ENCODE data around the gene FAM3C. TPM values are rescaled to one million over a fixed set of nuclear protein-coding genes. Genes with fewer than 3 reads are reported as not detected.

FAM3C gene
- polyA plus RNA-seq, 2 donors = 21.3 to 27.8 TPM

- H3K4me1 ChIP-seq (ENCODE audit: control insufficient read depth in 2 of 2, insufficient read depth in 2 of 2, low read length in 1 of 2) = no peaks in the 10 kb centered on the region
- H3K9me3 ChIP-seq (ENCODE audit: control insufficient read depth in 2 of 2, insufficient read depth in 1 of 2, low read depth in 1 of 2, low read length in 1 of 2) = no peaks in the 10 kb centered on the region
- no peak overlapping the region for H3K4me3 ChIP-seq (ENCODE audit: low read depth in 1 of 2, low read length in 2 of 2)
- no peaks in the 10 kb centered on the region for H3K36me3 ChIP-seq (ENCODE audit: control insufficient read depth in 2 of 2, insufficient read depth in 2 of 2, low read length in 1 of 2)
- H3K27me3 ChIP-seq (ENCODE audit: control insufficient read depth in 1 of 2, insufficient read depth in 2 of 2, low read length in 2 of 2) = no peaks in the 10 kb centered on the region
- peak overlapping the region in 1 of 2 donors; percentile 13 for H3K27ac ChIP-seq (ENCODE audit: low read depth in 2 of 2, low read length in 1 of 2)
- WGBS, 2 donors = 24 to 44% methylated on average over 3 of the region's 3 CpGs
Measured at GRCh38 chr7:121313220-121313792, 82.8 kb downstream of the FAM3C start.

- 39 to 54% methylated on average over 4 of the region's 4 CpGs for WGBS, 2 donors
- Histone ChIP-seq H3K27ac (ENCODE audit: low read depth in 2 of 2, low read length in 1 of 2) (no peak overlapping the region), H3K9me3 (ENCODE audit: control insufficient read depth in 2 of 2, insufficient read depth in 1 of 2, low read depth in 1 of 2, low read length in 1 of 2) (no peaks in the 10 kb centered on the region), H3K36me3 (ENCODE audit: control insufficient read depth in 2 of 2, insufficient read depth in 2 of 2, low read length in 1 of 2) (no peaks in the 10 kb centered on the region), H3K4me1 (ENCODE audit: control insufficient read depth in 2 of 2, insufficient read depth in 2 of 2, low read length in 1 of 2) (no peaks in the 10 kb centered on the region), H3K27me3 (ENCODE audit: control insufficient read depth in 1 of 2, insufficient read depth in 2 of 2, low read length in 2 of 2) (no peaks in the 10 kb centered on the region), H3K4me3 (ENCODE audit: low read depth in 1 of 2, low read length in 2 of 2) (no peak overlapping the region)
Measured at GRCh38 chr7:121307021-121307574, 89.0 kb downstream of the FAM3C start.

GRCh38 chr7:121306565-121306964 is 89.5 kb downstream of the FAM3C start:
- H3K4me1 ChIP-seq (ENCODE audit: control insufficient read depth in 2 of 2, insufficient read depth in 2 of 2, low read length in 1 of 2) = no peaks in the 10 kb centered on the region

GRCh38 chr7:121305109-121305508 is 91.0 kb downstream of the FAM3C start:
- WGBS, 2 donors = 80 to 87% methylated on average over 3 of the region's 3 CpGs
- no peaks in the 10 kb centered on the region for H3K4me1 ChIP-seq (ENCODE audit: control insufficient read depth in 2 of 2, insufficient read depth in 2 of 2, low read length in 1 of 2)

More at GRCh38 chr7:121306565-121306964, 89.5 kb downstream of the FAM3C start:
- Histone ChIP-seq H3K4me3 (ENCODE audit: low read depth in 1 of 2, low read length in 2 of 2) (no peak overlapping the region), H3K9me3 (ENCODE audit: control insufficient read depth in 2 of 2, insufficient read depth in 1 of 2, low read depth in 1 of 2, low read length in 1 of 2) (no peaks in the 10 kb centered on the region), H3K27me3 (ENCODE audit: control insufficient read depth in 1 of 2, insufficient read depth in 2 of 2, low read length in 2 of 2) (no peaks in the 10 kb centered on the region), H3K36me3 (ENCODE audit: control insufficient read depth in 2 of 2, insufficient read depth in 2 of 2, low read length in 1 of 2) (no peaks in the 10 kb centered on the region), H3K27ac (ENCODE audit: low read depth in 2 of 2, low read length in 1 of 2) (no peak overlapping the region)
- 38 to 46% methylated on average over 3 of the region's 3 CpGs for WGBS, 2 donors

GRCh38 chr7:121304102-121304658 is 91.9 kb downstream of the FAM3C start:
- Histone ChIP-seq H3K27ac (ENCODE audit: low read depth in 2 of 2, low read length in 1 of 2) (no peak overlapping the region), H3K4me3 (ENCODE audit: low read depth in 1 of 2, low read length in 2 of 2) (no peak overlapping the region), H3K9me3 (ENCODE audit: control insufficient read depth in 2 of 2, insufficient read depth in 1 of 2, low read depth in 1 of 2, low read length in 1 of 2) (no peaks in the 10 kb centered on the region), H3K36me3 (ENCODE audit: control insufficient read depth in 2 of 2, insufficient read depth in 2 of 2, low read length in 1 of 2) (no peaks in the 10 kb centered on the region), H3K27me3 (ENCODE audit: control insufficient read depth in 1 of 2, insufficient read depth in 2 of 2, low read length in 2 of 2) (no peaks in the 10 kb centered on the region), H3K4me1 (ENCODE audit: control insufficient read depth in 2 of 2, insufficient read depth in 2 of 2, low read length in 1 of 2) (no peaks in the 10 kb centered on the region)
- 84 to 89% methylated on average over 1 of the region's 1 CpG for WGBS, 2 donors

More at GRCh38 chr7:121305109-121305508, 91.0 kb downstream of the FAM3C start:
- H3K27ac ChIP-seq (ENCODE audit: low read depth in 2 of 2, low read length in 1 of 2) = no peak overlapping the region
- no peaks in the 10 kb centered on the region for H3K36me3 ChIP-seq (ENCODE audit: control insufficient read depth in 2 of 2, insufficient read depth in 2 of 2, low read length in 1 of 2)
- H3K4me3 ChIP-seq (ENCODE audit: low read depth in 1 of 2, low read length in 2 of 2) = no peak overlapping the region
- no peaks in the 10 kb centered on the region for H3K27me3 ChIP-seq (ENCODE audit: control insufficient read depth in 1 of 2, insufficient read depth in 2 of 2, low read length in 2 of 2)
- H3K9me3 ChIP-seq (ENCODE audit: control insufficient read depth in 2 of 2, insufficient read depth in 1 of 2, low read depth in 1 of 2, low read length in 1 of 2) = no peaks in the 10 kb centered on the region

GRCh38 chr7:121303422-121304101 is 92.5 kb downstream of the FAM3C start:
- no peaks in the 10 kb centered on the region for H3K9me3 ChIP-seq (ENCODE audit: control insufficient read depth in 2 of 2, insufficient read depth in 1 of 2, low read depth in 1 of 2, low read length in 1 of 2)
- H3K27me3 ChIP-seq (ENCODE audit: control insufficient read depth in 1 of 2, insufficient read depth in 2 of 2, low read length in 2 of 2) = no peaks in the 10 kb centered on the region
- H3K4me1 ChIP-seq (ENCODE audit: control insufficient read depth in 2 of 2, insufficient read depth in 2 of 2, low read length in 1 of 2) = no peaks in the 10 kb centered on the region
- H3K4me3 ChIP-seq (ENCODE audit: low read depth in 1 of 2, low read length in 2 of 2) = no peak overlapping the region
- WGBS, 2 donors = 92 to 95% methylated on average over 6 of the region's 6 CpGs
- H3K27ac ChIP-seq (ENCODE audit: low read depth in 2 of 2, low read length in 1 of 2) = no peak overlapping the region
- H3K36me3 ChIP-seq (ENCODE audit: control insufficient read depth in 2 of 2, insufficient read depth in 2 of 2, low read length in 1 of 2) = no peaks in the 10 kb centered on the region

- H3K9me3 ChIP-seq (ENCODE audit: control insufficient read depth in 2 of 2, insufficient read depth in 1 of 2, low read depth in 1 of 2, low read length in 1 of 2) = no peaks in the 10 kb centered on the region
- H3K4me1 ChIP-seq (ENCODE audit: control insufficient read depth in 2 of 2, insufficient read depth in 2 of 2, low read length in 1 of 2) = no peaks in the 10 kb centered on the region
- 78 to 79% methylated on average over 8 of the region's 8 CpGs for WGBS, 2 donors
- H3K27me3 ChIP-seq (ENCODE audit: control insufficient read depth in 1 of 2, insufficient read depth in 2 of 2, low read length in 2 of 2) = no peaks in the 10 kb centered on the region
- no peak overlapping the region for H3K4me3 ChIP-seq (ENCODE audit: low read depth in 1 of 2, low read length in 2 of 2)
- peak overlapping the region in 1 of 2 donors; percentile 55 for H3K27ac ChIP-seq (ENCODE audit: low read depth in 2 of 2, low read length in 1 of 2)
- no peaks in the 10 kb centered on the region for H3K36me3 ChIP-seq (ENCODE audit: control insufficient read depth in 2 of 2, insufficient read depth in 2 of 2, low read length in 1 of 2)
Measured at GRCh38 chr7:121302214-121302745, 93.8 kb downstream of the FAM3C start.

GRCh38 chr7:121301446-121302213 is 94.5 kb downstream of the FAM3C start:
- Histone ChIP-seq H3K9me3 (ENCODE audit: control insufficient read depth in 2 of 2, insufficient read depth in 1 of 2, low read depth in 1 of 2, low read length in 1 of 2) (no peaks in the 10 kb centered on the region), H3K36me3 (ENCODE audit: control insufficient read depth in 2 of 2, insufficient read depth in 2 of 2, low read length in 1 of 2) (no peaks in the 10 kb centered on the region), H3K4me3 (ENCODE audit: low read depth in 1 of 2, low read length in 2 of 2) (no peak overlapping the region), H3K27ac (ENCODE audit: low read depth in 2 of 2, low read length in 1 of 2) (no peak overlapping the region), H3K4me1 (ENCODE audit: control insufficient read depth in 2 of 2, insufficient read depth in 2 of 2, low read length in 1 of 2) (no peaks in the 10 kb centered on the region), H3K27me3 (ENCODE audit: control insufficient read depth in 1 of 2, insufficient read depth in 2 of 2, low read length in 2 of 2) (no peaks in the 10 kb centered on the region)
- 57 to 58% methylated on average over 9 of the region's 9 CpGs for WGBS, 2 donors

GRCh38 chr7:121300685-121301420 is 95.3 kb downstream of the FAM3C start:
- Histone ChIP-seq H3K36me3 (ENCODE audit: control insufficient read depth in 2 of 2, insufficient read depth in 2 of 2, low read length in 1 of 2) (no peaks in the 10 kb centered on the region), H3K4me1 (ENCODE audit: control insufficient read depth in 2 of 2, insufficient read depth in 2 of 2, low read length in 1 of 2) (no peaks in the 10 kb centered on the region), H3K9me3 (ENCODE audit: control insufficient read depth in 2 of 2, insufficient read depth in 1 of 2, low read depth in 1 of 2, low read length in 1 of 2) (no peaks in the 10 kb centered on the region), H3K27ac (ENCODE audit: low read depth in 2 of 2, low read length in 1 of 2) (no peak overlapping the region), H3K4me3 (ENCODE audit: low read depth in 1 of 2, low read length in 2 of 2) (no peak overlapping the region), H3K27me3 (ENCODE audit: control insufficient read depth in 1 of 2, insufficient read depth in 2 of 2, low read length in 2 of 2) (no peaks in the 10 kb centered on the region)
- 67 to 80% methylated on average over 2 of the region's 2 CpGs for WGBS, 2 donors
